Activated T-cell treated with anti-CD3 and anti-CD28 coated beads for 24 hours (primary cell): ENCODE data around the gene NECAB2.

Experiments used
- DNase-seq: peaks from one replicate; pipeline ENCODE4 v3.0.0-alpha.2; 2020; ENCODE audit warnings: low read depth

The NECAB2 gene

GRCh38 chr16:84045001-84045817, 77.2 kb downstream of the NECAB2 start:
- DNase-seq: no peak

- DNase-seq: no peak
Measured at GRCh38 chr16:84045818-84046470, 77.9 kb downstream of the NECAB2 start.

GRCh38 chr16:84047206-84047605, 79.2 kb downstream of the NECAB2 start:
- DNase-seq: no peak

DNA sequence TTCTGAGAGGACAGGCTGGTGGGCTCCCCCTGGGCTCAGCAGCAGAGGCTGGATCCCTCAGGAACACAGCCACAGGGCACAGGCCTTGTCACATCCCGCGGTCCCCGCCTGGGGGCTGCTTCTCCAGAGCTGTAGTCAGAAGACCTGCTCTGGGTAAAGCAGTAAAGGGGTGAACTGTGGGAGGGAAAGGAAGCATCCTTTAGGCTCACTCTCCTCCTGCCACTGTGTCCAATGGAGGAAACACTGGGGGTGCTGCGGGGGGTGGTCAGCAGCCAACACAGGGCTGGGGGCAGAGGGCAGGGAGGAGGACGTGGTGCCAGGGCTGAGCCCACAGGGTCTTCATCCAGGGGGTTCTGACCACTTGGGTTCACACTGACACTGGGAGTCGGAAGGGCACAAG, 79.6 kb downstream of the NECAB2 start:
- no peak for DNase-seq

GRCh38 chr16:84048270-84048669, 80.2 kb downstream of the NECAB2 start:
- DNase-seq: no peak

DNA sequence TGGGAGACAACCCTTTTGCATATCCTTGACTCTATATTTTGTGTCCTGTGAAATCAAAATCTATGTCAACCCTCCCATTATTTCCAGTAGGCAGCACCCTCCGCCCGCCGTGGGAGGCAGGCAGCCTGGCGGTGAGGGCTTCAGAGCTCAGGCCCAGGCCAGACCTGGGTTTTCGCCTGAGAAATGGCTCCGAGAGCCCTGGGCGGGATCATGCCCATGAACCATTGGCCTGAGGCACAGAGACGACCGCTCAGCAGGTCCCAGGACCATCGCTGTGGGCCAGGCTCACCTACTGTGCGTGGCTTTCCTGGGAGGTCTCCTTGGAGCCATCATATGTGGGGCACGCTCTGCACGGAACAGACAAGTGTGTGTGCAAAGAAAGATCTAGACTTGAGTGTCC, 80.8 kb downstream of the NECAB2 start:
- no peak for DNase-seq

DNA sequence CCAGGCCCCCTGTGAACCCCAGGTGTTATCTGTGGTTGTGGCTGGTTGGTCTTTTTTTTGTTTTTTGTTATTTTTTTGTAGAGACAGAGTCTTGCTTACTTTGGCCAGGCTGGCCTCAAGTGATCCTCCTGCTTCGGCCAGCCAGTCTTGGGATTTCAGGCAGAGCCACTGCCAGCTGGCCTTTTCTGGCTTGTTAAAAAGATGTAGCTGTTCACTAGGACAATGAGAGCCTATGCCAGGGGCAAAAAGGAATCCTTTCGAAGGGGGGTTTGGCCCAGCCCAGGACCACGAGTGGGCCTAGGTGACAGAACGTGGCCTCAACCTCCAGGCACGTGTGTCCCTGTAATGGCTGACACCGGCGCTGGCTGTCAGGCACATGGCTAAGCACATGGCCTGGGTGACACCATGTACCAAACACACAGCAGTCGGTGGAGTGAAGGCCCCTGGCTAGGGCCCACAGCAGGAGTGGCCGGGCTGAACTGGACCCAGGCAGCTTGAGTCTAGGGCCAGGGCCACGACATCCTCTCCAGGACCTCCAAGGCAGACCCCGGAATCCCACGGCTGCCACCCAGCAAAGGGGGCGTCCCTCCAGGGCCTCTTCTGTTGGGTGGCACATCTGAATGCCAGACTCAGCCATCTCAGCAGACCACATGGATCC, 81.5 kb downstream of the NECAB2 start:
- no peak for DNase-seq

GRCh38 chr16:84050316-84050715, 82.3 kb downstream of the NECAB2 start:
- no peak for DNase-seq

DNA sequence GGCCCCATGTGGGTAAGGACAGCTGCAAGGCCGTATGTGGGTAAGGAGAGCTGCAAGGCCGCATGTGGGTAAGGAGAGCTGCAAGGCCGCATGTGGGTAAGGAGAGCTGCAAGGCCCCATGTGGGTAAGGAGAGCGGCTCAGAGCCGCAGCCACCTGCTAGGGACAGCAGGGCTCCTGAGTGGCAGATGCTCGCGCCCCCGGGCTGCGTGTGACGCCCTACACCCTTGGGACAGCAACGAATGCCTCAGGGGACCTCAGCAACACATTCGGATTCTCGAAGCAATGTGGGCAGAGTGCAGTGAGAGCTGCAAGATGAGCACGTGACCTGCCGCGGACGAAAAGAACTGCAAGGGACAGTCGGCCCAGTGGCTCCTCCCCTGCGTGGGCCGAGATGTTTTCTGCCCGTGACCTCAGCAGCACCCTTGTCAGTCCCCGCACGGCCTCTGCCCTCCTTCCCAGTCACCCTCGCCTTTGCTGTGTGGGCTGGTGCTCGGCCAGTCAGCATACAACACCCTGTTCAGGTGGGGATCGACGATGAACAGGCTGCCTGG, 84.1 kb downstream of the NECAB2 start:
- no peak for DNase-seq
